HEK293 (cell line): Measurements from ENCODE around the gene DNAJC21.
A peak's percentile ranks its signal among the peaks of the same experiment; 100 is the strongest.

ENCODE experiments used
- CTCF ChIA-PET: fragments of 350-600 bp; formaldehyde crosslinking; extraction: SDS; loops from one replicate; lab custom pipeline; 2021; ENCODE audit warnings: antibody characterized with exemption; lab: Yijun Ruan, JAX
- POLR2A ChIA-PET: fragments of 300-600 bp; formaldehyde crosslinking; extraction: SDS; loops from one replicate; lab custom pipeline; 2020; ENCODE audit warnings: antibody characterized with exemption, inconsistent platforms; lab: Yijun Ruan, JAX
- H3K27ac ChIP-seq: fragments of 200-500 bp; sonication (Bioruptor generic); 2 replicates; pipeline ENCODE4 v1.5.1; 2014; ENCODE audit warnings: low read depth, low read length, control low read depth, inconsistent platforms; ENCODE audit errors: extremely low read depth
- H3K36me3 ChIP-seq, 2 experiments: fragments of 200-500 bp in 1 of 2; sonication (Bioruptor generic) in 1 of 2; 1 replicate in 1 of 2; 2 replicates in 1 of 2; pipeline ENCODE4 v1.5.1; 2014 to 2017; ENCODE audit warnings: inconsistent platforms in 2 of 2, low read length in 2 of 2; ENCODE audit not compliant: control insufficient read depth in 2 of 2, insufficient read depth in 1 of 2
- H3K4me1 ChIP-seq: fragments of 200-500 bp; sonication (Bioruptor generic); 2 replicates; pipeline ENCODE4 v1.5.1; 2014; ENCODE audit warnings: mild to moderate bottlenecking, low read length, inconsistent platforms; ENCODE audit not compliant: control insufficient read depth, insufficient read depth
- H3K4me3 ChIP-seq: 2 replicates; pipeline ENCODE4 v1.5.1; 2011; ENCODE audit warnings: low read depth, mild to moderate bottlenecking, control low read depth, low read length, moderate library complexity
- H3K9me3 ChIP-seq: fragments of 200-500 bp; sonication (Bioruptor generic); 2 replicates; pipeline ENCODE4 v1.5.1; 2014; ENCODE audit warnings: low read depth, low read length, inconsistent platforms; ENCODE audit not compliant: control insufficient read depth, insufficient read depth
- AEBP2 ChIP-seq: fragments of 450-650 bp; formaldehyde crosslinking; IDR thresholded peaks from 2 replicates; pipeline ENCODE4 v1.5.1; 2016; ENCODE audit warnings: missing biosample characterization, missing genetic modification characterization, borderline replicate concordance
- BCL11B ChIP-seq: fragments of 450-650 bp; formaldehyde crosslinking; IDR thresholded peaks from 2 replicates; pipeline ENCODE4 v1.5.1; 2016; ENCODE audit warnings: low read depth, missing biosample characterization, missing genetic modification characterization
- KLF10 ChIP-seq: fragments of 450-650 bp; IDR thresholded peaks from 2 replicates; pipeline ENCODE4 v1.5.1; 2018; ENCODE audit warnings: missing biosample characterization, mild to moderate bottlenecking, missing genetic modification characterization
- KLF7 ChIP-seq: fragments of 450-650 bp; formaldehyde crosslinking; IDR thresholded peaks from 2 replicates; pipeline ENCODE4 v1.5.1; 2016; ENCODE audit warnings: missing biosample characterization, missing genetic modification characterization, borderline replicate concordance
- PBX3 ChIP-seq: sonication (generic); formaldehyde crosslinking; IDR thresholded peaks from 2 replicates; pipeline ENCODE4 v1.8.1; 2022; ENCODE audit warnings: mild to moderate bottlenecking, moderate library complexity, missing genetic modification reagents
- REST ChIP-seq: fragments of 450-650 bp; formaldehyde crosslinking; IDR thresholded peaks from 2 replicates; pipeline ENCODE4 v1.5.1; 2016; ENCODE audit warnings: missing biosample characterization, missing genetic modification characterization
- TSHZ1 ChIP-seq: fragments of 450-650 bp; formaldehyde crosslinking; IDR thresholded peaks from 2 replicates; pipeline ENCODE4 v1.5.1; 2016; ENCODE audit warnings: missing biosample characterization, missing genetic modification characterization, borderline replicate concordance
- YY2 ChIP-seq: fragments of 450-650 bp; formaldehyde crosslinking; IDR thresholded peaks from 2 replicates; pipeline ENCODE4 v1.5.1; 2016; ENCODE audit warnings: missing biosample characterization, missing genetic modification characterization
- ZBTB10 ChIP-seq: fragments of 450-650 bp; formaldehyde crosslinking; IDR thresholded peaks from 2 replicates; pipeline ENCODE4 v1.5.1; 2016; ENCODE audit warnings: missing biosample characterization, missing genetic modification characterization
- ZFHX2 ChIP-seq: fragments of 450-650 bp; formaldehyde crosslinking; conservative IDR thresholded peaks from 2 replicates; pipeline ENCODE4 v1.5.1; 2016; ENCODE audit warnings: missing biosample characterization, missing genetic modification characterization
- ZFP41 ChIP-seq: fragments of 450-650 bp; formaldehyde crosslinking; IDR thresholded peaks from 2 replicates; pipeline ENCODE4 v1.5.1; 2016; ENCODE audit warnings: missing biosample characterization, missing genetic modification characterization, borderline replicate concordance
- ZNF174 ChIP-seq: fragments of 450-650 bp; formaldehyde crosslinking; IDR thresholded peaks from 2 replicates; pipeline ENCODE4 v1.5.0; 2017; ENCODE audit warnings: missing biosample characterization, mild to moderate bottlenecking, missing genetic modification characterization
- ZNF248 ChIP-seq: fragments of 450-650 bp; formaldehyde crosslinking; IDR thresholded peaks from 2 replicates; pipeline ENCODE4 v1.5.1; 2017; ENCODE audit warnings: missing biosample characterization, missing genetic modification characterization
- ZNF302 ChIP-seq: fragments of 450-650 bp; formaldehyde crosslinking; IDR thresholded peaks from 2 replicates; pipeline ENCODE4 v1.5.1; 2016; ENCODE audit warnings: missing biosample characterization, missing genetic modification characterization, low read depth
- ZNF354C ChIP-seq: fragments of 450-650 bp; formaldehyde crosslinking; IDR thresholded peaks from 2 replicates; pipeline ENCODE4 v1.5.1; 2016; ENCODE audit warnings: missing biosample characterization, missing genetic modification characterization, low read depth, borderline replicate concordance
- ZNF391 ChIP-seq: fragments of 450-650 bp; formaldehyde crosslinking; IDR thresholded peaks from 2 replicates; pipeline ENCODE4 v1.5.1; 2016; ENCODE audit warnings: low read depth, missing biosample characterization, missing genetic modification characterization, borderline replicate concordance
- ZNF560 ChIP-seq: fragments of 450-650 bp; formaldehyde crosslinking; IDR thresholded peaks from 2 replicates; pipeline ENCODE4 v1.5.1; 2017; ENCODE audit warnings: missing biosample characterization, missing genetic modification characterization, borderline replicate concordance
- ZNF626 ChIP-seq: fragments of 450-650 bp; sonication (Bioruptor Pico); formaldehyde crosslinking; IDR thresholded peaks from 2 replicates; pipeline ENCODE4 v1.5.1; 2018; ENCODE audit warnings: missing biosample characterization, missing genetic modification characterization, inconsistent platforms
- ZNF692 ChIP-seq: fragments of 450-650 bp; formaldehyde crosslinking; IDR thresholded peaks from 2 replicates; pipeline ENCODE4 v1.5.1; 2016; ENCODE audit warnings: missing biosample characterization, missing genetic modification characterization
- ZNF785 ChIP-seq: fragments of 450-650 bp; formaldehyde crosslinking; IDR thresholded peaks from 2 replicates; pipeline ENCODE4 v1.5.1; 2016; ENCODE audit warnings: missing biosample characterization, missing genetic modification characterization

DNAJC21 gene

GRCh38 chr5:34914671-34915138, 14.7 kb upstream of the DNAJC21 start (continued):
- TF ChIP-seq ZNF560 (tag by site-specific recombination) (no peak), BCL11B (tag by site-specific recombination) (no peak), ZNF174 (no peak), ZNF302 (tag by site-specific recombination) (no peak)
- TF ChIP-seq, all 188 proteins: peak for 7

GRCh38 chr5:34915139-34915855, 14.1 kb upstream of the DNAJC21 start, which contains the start of the genes BRIX1 and RAD1:
TSS of gene BRIX1 (plus strand) at chr5:34915711. CDS start at chr5:34915739, 28 bp downstream.
TSS of gene RAD1 (minus strand) at chr5:34915504. CDS start at chr5:34914892, 612 bp downstream.
- H3K4me1 ChIP-seq: peaks cover 6% of the 10 kb centered on the region; the same call in 1 of the 2 replicates
- CTCF ChIA-PET: interaction anchor here (0.6 to 2.8 kb wide), 8 partner anchors 8 to 440 kb away, joined by 3 to 8 read pairs (median 6); no protein-coding TSS in a partner anchor
- peaks cover 41 to 44% of the 10 kb centered on the region in 2 experiments for H3K36me3 ChIP-seq
- H3K4me3 ChIP-seq: peak within 1 kb of the TSS; percentile 78
- H3K27ac ChIP-seq: peak within 1 kb of the TSS; percentile 95
- H3K9me3 ChIP-seq: no peaks in the 10 kb centered on the region
- POLR2A ChIA-PET: interaction anchor here (0.6 to 6.1 kb wide), 26 partner anchors 9 to 429 kb away, joined by 3 to 152 read pairs (median 5); partner anchors contain the start of genes DNAJC21, RAI14 and TTC23L
- TF ChIP-seq YY2 (tag by site-specific recombination) (peak; percentile 99), KLF7 (tag by site-specific recombination) (peak; percentile 18; the same call in 1 of the 2 replicates), TSHZ1 (tag by site-specific recombination) (peak; percentile 51; the same call in 1 of the 2 replicates), ZNF692 (peak; percentile 91), ZFHX2 (peak; percentile 95), ZBTB10 (tag by site-specific recombination) (no peak), ZNF248 (no peak), ZNF391 (tag by site-specific recombination) (peak; percentile 40; the same call in 1 of the 2 replicates), KLF10 (tag by site-specific recombination) (peak; percentile 77), ZNF785 (no peak), REST (tag by site-specific recombination) (no peak), ZNF354C (tag by site-specific recombination) (no peak), ZFP41 (tag by site-specific recombination) (no peak), ZNF626 (tag by site-specific recombination) (no peak), PBX3 (CRISPR knock-in tag) (peak; percentile 84), AEBP2 (tag by site-specific recombination) (no peak)
